GM23338 (cell line): ENCODE data around the gene POU2F3. TPM values are rescaled to one million over a fixed set of nuclear protein-coding genes. Genes with fewer than 3 reads are reported as not detected.

Source experiments
- ATAC-seq: fragments of 200-7000 bp; cut with Tn5 transposase; 3 replicates; pipeline ENCODE4 v1.9.1; 2020
- DNase-seq: peaks from one replicate; pipeline ENCODE4 v3.0.0-alpha.2; 2015; ENCODE audit warnings: low spot score
- H2AFZ ChIP-seq: fragments of 200-600 bp; sonication (generic); 2 replicates; pipeline ENCODE4 v1.8.0; 2016; ENCODE audit warnings: antibody characterized with exemption, mild to moderate bottlenecking, moderate library complexity
- H3F3A ChIP-seq: fragments of 200-600 bp; sonication (generic); replicated peaks from 2 replicates; pipeline ENCODE4 v1.8.0; 2017; ENCODE audit warnings: antibody characterized with exemption, mixed run types, low read depth
- H3K27ac ChIP-seq: fragments of 200-600 bp; sonication (generic); 2 replicates; pipeline ENCODE4 v1.6.1; 2016; ENCODE audit warnings: low read depth
- H3K27me3 ChIP-seq: fragments of 200-600 bp; sonication (generic); 2 replicates; pipeline ENCODE4 v1.8.0; 2016; ENCODE audit warnings: mild to moderate bottlenecking, mixed run types, moderate library complexity; ENCODE audit not compliant: insufficient read depth
- H3K36me3 ChIP-seq: fragments of 200-600 bp; sonication (generic); 2 replicates; pipeline ENCODE4 v1.8.0; 2016; ENCODE audit warnings: mild to moderate bottlenecking; ENCODE audit not compliant: insufficient read depth
- H3K4me1 ChIP-seq: fragments of 200-600 bp; sonication (generic); 2 replicates; pipeline ENCODE4 v1.8.0; 2016; ENCODE audit warnings: mild to moderate bottlenecking, moderate library complexity; ENCODE audit not compliant: insufficient read depth
- H3K4me2 ChIP-seq: fragments of 200-600 bp; sonication (generic); 2 replicates; pipeline ENCODE4 v1.7.1; 2017; ENCODE audit warnings: mixed run types
- H3K4me3 ChIP-seq: fragments of 200-600 bp; sonication (generic); 2 replicates; pipeline ENCODE4 v1.6.1; 2016; ENCODE audit warnings: mixed run types
- H3K79me2 ChIP-seq: fragments of 200-600 bp; sonication (generic); replicated peaks from 2 replicates; pipeline ENCODE4 v1.8.0; 2017; ENCODE audit warnings: mild to moderate bottlenecking; ENCODE audit not compliant: insufficient read depth
- H3K9me2 ChIP-seq: fragments of 200-600 bp; sonication (generic); 2 replicates; pipeline ENCODE4 v1.8.0; 2017; ENCODE audit not compliant: insufficient read depth
- H4K20me1 ChIP-seq: fragments of 200-600 bp; sonication (generic); replicated peaks from 2 replicates; pipeline ENCODE4 v1.8.0; 2017; ENCODE audit warnings: mild to moderate bottlenecking; ENCODE audit not compliant: insufficient read depth
- H3K27ac Mint-ChIP-seq: 2 replicates; pipeline ENCODE4 v1.8.0; 2020; ENCODE audit warnings: inconsistent platforms, mild to moderate bottlenecking, moderate library complexity, mixed read lengths
- H3K27me3 Mint-ChIP-seq: 3 replicates; pipeline ENCODE4 v1.8.0; 2022; ENCODE audit warnings: low read depth, mild to moderate bottlenecking, moderate library complexity, mixed read lengths, inconsistent platforms; ENCODE audit not compliant: insufficient read depth, poor library complexity
- H3K36me3 Mint-ChIP-seq: 3 replicates; pipeline ENCODE4 v1.8.0; 2021; ENCODE audit warnings: low read depth, mild to moderate bottlenecking, inconsistent platforms, moderate library complexity, mixed read lengths
- H3K4me1 Mint-ChIP-seq: 3 replicates; pipeline ENCODE4 v1.8.0; 2020; ENCODE audit warnings: mild to moderate bottlenecking, inconsistent platforms, mixed read lengths
- H3K4me3 Mint-ChIP-seq: 3 replicates; pipeline ENCODE4 v1.8.0; 2021; ENCODE audit warnings: moderate library complexity, mild to moderate bottlenecking, inconsistent platforms, mixed read lengths
- H3K9me3 Mint-ChIP-seq: 3 replicates; pipeline ENCODE4 v1.8.0; 2020; ENCODE audit warnings: moderate library complexity, mild to moderate bottlenecking, inconsistent platforms, mixed read lengths
- EZH2 ChIP-seq: fragments of 200-600 bp; sonication (generic); IDR thresholded peaks from one replicate; pipeline ENCODE4 v1.8.0; 2017; ENCODE audit warnings: antibody characterized with exemption, mild to moderate bottlenecking, low read depth; ENCODE audit not compliant: unreplicated experiment
- EZH2phosphoT487 ChIP-seq: fragments of 200-600 bp; sonication (generic); IDR thresholded peaks from one replicate; pipeline ENCODE4 v1.8.1; 2018; ENCODE audit warnings: antibody characterized with exemption; ENCODE audit not compliant: unreplicated experiment
- JUNB ChIP-seq: IDR thresholded peaks from one replicate; pipeline ENCODE4 v1.6.1; 2016; ENCODE audit warnings: antibody characterized with exemption; ENCODE audit not compliant: unreplicated experiment
- NANOG ChIP-seq: IDR thresholded peaks from 2 replicates; pipeline ENCODE4 v1.6.1; 2016; ENCODE audit warnings: antibody characterized with exemption, borderline replicate concordance
- POLR2AphosphoS5 ChIP-seq: IDR thresholded peaks from 2 replicates; pipeline ENCODE4 v1.6.1; 2016; ENCODE audit warnings: antibody characterized with exemption, low read depth
- ZNF114 ChIP-seq: fragments of 250-450 bp; sonication (Bioruptor Pico); IDR thresholded peaks from 2 replicates; pipeline ENCODE4 v1.5.0; 2020; ENCODE audit warnings: mild to moderate bottlenecking, moderate library complexity
- polyA plus RNA-seq: library from polyadenylated mRNA; unstranded; fragments of >200 nt; fragmentation: Nextera tagmentation; extraction: Ambion mirVana; gene quantifications from 2 replicates; pipeline ENCODE4 v1.2.1, GENCODE V29; 2016
- total RNA-seq: library from RNA; depleted of rRNA; stranded (reverse); fragments of >200 nt; shearing (Covaris generic); gene quantifications from 2 replicates; pipeline ENCODE4 v1.2.3, GENCODE V29; 2014
- TF ChIP-seq, protein P1 (sequence below): fragments of 250-450 bp; sonication (Bioruptor Pico); IDR thresholded peaks from 2 replicates; pipeline ENCODE4 v1.5.0; 2020; ENCODE audit warnings: mild to moderate bottlenecking, moderate library complexity

The POU2F3 gene
- total and polyA plus RNA-seq, 2 experiments from 2014 or later, result 0.45 to 0.79 TPM

GRCh38 chr11:120261931-120262330 is 22.0 kb downstream of the POU2F3 start (continued):
- TF ChIP-seq, protein P1, sequence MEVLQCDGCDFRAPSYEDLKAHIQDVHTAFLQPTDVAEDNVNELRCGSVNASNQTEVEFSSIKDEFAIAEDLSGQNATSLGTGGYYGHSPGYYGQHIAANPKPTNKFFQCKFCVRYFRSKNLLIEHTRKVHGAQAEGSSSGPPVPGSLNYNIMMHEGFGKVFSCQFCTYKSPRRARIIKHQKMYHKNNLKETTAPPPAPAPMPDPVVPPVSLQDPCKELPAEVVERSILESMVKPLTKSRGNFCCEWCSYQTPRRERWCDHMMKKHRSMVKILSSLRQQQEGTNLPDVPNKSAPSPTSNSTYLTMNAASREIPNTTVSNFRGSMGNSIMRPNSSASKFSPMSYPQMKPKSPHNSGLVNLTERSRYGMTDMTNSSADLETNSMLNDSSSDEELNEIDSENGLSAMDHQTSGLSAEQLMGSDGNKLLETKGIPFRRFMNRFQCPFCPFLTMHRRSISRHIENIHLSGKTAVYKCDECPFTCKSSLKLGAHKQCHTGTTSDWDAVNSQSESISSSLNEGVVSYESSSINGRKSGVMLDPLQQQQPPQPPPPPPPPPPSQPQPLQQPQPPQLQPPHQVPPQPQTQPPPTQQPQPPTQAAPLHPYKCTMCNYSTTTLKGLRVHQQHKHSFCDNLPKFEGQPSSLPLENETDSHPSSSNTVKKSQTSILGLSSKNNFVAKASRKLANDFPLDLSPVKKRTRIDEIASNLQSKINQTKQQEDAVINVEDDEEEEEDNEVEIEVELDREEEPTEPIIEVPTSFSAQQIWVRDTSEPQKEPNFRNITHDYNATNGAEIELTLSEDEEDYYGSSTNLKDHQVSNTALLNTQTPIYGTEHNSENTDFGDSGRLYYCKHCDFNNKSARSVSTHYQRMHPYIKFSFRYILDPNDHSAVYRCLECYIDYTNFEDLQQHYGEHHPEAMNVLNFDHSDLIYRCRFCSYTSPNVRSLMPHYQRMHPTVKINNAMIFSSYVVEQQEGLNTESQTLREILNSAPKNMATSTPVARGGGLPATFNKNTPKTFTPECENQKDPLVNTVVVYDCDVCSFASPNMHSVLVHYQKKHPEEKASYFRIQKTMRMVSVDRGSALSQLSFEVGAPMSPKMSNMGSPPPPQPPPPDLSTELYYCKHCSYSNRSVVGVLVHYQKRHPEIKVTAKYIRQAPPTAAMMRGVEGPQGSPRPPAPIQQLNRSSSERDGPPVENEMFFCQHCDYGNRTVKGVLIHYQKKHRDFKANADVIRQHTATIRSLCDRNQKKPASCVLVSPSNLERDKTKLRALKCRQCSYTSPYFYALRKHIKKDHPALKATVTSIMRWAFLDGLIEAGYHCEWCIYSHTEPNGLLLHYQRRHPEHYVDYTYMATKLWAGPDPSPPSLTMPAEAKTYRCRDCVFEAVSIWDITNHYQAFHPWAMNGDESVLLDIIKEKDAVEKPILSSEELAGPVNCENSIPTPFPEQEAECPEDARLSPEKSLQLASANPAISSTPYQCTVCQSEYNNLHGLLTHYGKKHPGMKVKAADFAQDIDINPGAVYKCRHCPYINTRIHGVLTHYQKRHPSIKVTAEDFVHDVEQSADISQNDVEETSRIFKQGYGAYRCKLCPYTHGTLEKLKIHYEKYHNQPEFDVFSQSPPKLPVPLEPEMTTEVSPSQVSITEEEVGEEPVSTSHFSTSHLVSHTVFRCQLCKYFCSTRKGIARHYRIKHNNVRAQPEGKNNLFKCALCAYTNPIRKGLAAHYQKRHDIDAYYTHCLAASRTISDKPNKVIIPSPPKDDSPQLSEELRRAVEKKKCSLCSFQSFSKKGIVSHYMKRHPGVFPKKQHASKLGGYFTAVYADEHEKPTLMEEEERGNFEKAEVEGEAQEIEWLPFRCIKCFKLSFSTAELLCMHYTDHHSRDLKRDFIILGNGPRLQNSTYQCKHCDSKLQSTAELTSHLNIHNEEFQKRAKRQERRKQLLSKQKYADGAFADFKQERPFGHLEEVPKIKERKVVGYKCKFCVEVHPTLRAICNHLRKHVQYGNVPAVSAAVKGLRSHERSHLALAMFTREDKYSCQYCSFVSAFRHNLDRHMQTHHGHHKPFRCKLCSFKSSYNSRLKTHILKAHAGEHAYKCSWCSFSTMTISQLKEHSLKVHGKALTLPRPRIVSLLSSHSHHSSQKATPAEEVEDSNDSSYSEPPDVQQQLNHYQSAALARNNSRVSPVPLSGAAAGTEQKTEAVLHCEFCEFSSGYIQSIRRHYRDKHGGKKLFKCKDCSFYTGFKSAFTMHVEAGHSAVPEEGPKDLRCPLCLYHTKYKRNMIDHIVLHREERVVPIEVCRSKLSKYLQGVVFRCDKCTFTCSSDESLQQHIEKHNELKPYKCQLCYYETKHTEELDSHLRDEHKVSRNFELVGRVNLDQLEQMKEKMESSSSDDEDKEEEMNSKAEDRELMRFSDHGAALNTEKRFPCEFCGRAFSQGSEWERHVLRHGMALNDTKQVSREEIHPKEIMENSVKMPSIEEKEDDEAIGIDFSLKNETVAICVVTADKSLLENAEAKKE (CRISPR knock-in tag), result no peak
- TF ChIP-seq NANOG (no peak), POLR2AphosphoS5 (no peak), EZH2phosphoT487 (no peak), EZH2 (no peak), ZNF114 (CRISPR knock-in tag) (no peak)

DNA sequence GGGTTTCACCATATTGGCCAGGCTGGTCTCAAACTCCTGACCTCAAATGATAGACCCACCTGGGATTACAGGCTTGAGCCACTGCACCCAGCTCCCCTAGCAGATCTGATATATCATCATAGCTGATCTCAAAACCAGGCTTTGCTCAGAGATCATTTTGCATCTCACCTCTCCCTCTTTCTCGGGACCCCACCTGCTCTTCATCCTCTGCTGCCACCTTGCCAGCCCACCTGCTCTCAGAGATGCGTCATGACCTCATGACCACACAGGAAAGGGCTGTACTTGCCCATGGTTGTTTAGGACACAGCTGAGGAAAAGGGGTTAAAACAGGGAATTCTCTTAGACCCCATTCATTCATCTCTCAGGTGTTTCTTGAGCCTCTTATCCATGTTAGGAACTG is 27.4 kb downstream of the POU2F3 start:
- Mint-ChIP-seq H3K27me3 (peaks cover 7% of the 10 kb centered on the region), H3K36me3 (no peaks in the 10 kb centered on the region), H3K9me3 (no peaks in the 10 kb centered on the region), H3K27ac (no peak overlapping the region), H3K4me3 (no peak overlapping the region), H3K4me1 (peaks cover 16% of the 10 kb centered on the region)
- no peaks in the 10 kb centered on the region for H3K4me1 ChIP-seq
- no peaks in the 10 kb centered on the region for H3K27me3 ChIP-seq
- no peak overlapping the region for H3K4me2 ChIP-seq
- H4K20me1 ChIP-seq, result no peaks in the 10 kb centered on the region
- no peak for DNase-seq
- no peaks in the 10 kb centered on the region for H3K36me3 ChIP-seq
- no peak overlapping the region for H3K4me3 ChIP-seq
- no peak overlapping the region for H2AFZ ChIP-seq
- H3F3A ChIP-seq, result no peaks in the 10 kb centered on the region
- ATAC-seq, result no peak
- no peak for TF ChIP-seq EZH2phosphoT487
- no peak for TF ChIP-seq JUNB
- no peaks in the 10 kb centered on the region for H3K79me2 ChIP-seq
- H3K9me2 ChIP-seq, result 0 out of 2 replicates have a peak, but pooled peaks cover 7% of the 10 kb centered on the region
- no peak overlapping the region for H3K27ac ChIP-seq
